CD14-positive monocyte (primary cell): ENCODE measurements around the gene ANKRD53. TPM values are rescaled to one million over a fixed set of nuclear protein-coding genes. Genes with fewer than 3 reads are reported as not detected.
A peak's percentile ranks its signal among the peaks of the same experiment; 100 is the strongest.

Experiments used
- DNase-seq, 3 donors: peaks; one replicate each; pipeline ENCODE4 v3.0.0-alpha.2; 2011 to 2022
- H2AFZ ChIP-seq: 2 replicates; pipeline ENCODE4 v1.6.0; 2012; ENCODE audit warnings: mild to moderate bottlenecking, low read depth, low read length, inconsistent platforms; ENCODE audit not compliant: insufficient read depth, poor library complexity, severe bottlenecking
- H3K27ac ChIP-seq, 2 donors: 1 replicate in 1 of 2; 2 replicates in 1 of 2; pipeline ENCODE4 v1.5.1; 2012 to 2013; ENCODE audit warnings: low read length in 2 of 2, control low read depth in 1 of 2, inconsistent platforms in 1 of 2, low read depth in 1 of 2, mild to moderate bottlenecking in 1 of 2
- H3K27me3 ChIP-seq, 2 donors: one replicate each; pipeline versions ENCODE4 v1.6.0 to v1.6.1; 2011 to 2013; ENCODE audit warnings: low read length in 2 of 2; ENCODE audit not compliant: control insufficient read depth in 2 of 2, insufficient read depth in 2 of 2
- H3K36me3 ChIP-seq, 2 donors: replicated peaks in 1 of 2; 1 replicate in 1 of 2; 2 replicates in 1 of 2; pipeline versions ENCODE4 v1.5.1 to v1.6.1; 2012 to 2013; ENCODE audit warnings: low read length in 2 of 2, control low read depth in 1 of 2, inconsistent platforms in 1 of 2, mild to moderate bottlenecking in 1 of 2; ENCODE audit not compliant: insufficient read depth in 2 of 2, control insufficient read depth in 1 of 2
- H3K4me1 ChIP-seq, 2 donors: 1 replicate in 1 of 2; 2 replicates in 1 of 2; pipeline versions ENCODE4 v1.5.1 to v1.6.1; 2012 to 2013; ENCODE audit warnings: low read length in 2 of 2, control low read depth in 1 of 2, inconsistent platforms in 1 of 2, mild to moderate bottlenecking in 1 of 2, moderate library complexity in 1 of 2; ENCODE audit not compliant: insufficient read depth in 2 of 2, control insufficient read depth in 1 of 2
- H3K4me2 ChIP-seq: replicated peaks from 2 replicates; pipeline ENCODE3; 2012; ENCODE audit warnings: low read length, moderate library complexity, mild to moderate bottlenecking; ENCODE audit not compliant: poor library complexity, severe bottlenecking; ENCODE audit errors: extremely low read depth
- H3K4me3 ChIP-seq, 3 experiments: fragments of 200-600 bp in 1 of 3; sonication (generic) in 1 of 3; replicated peaks in 1 of 3; 1 replicate in 2 of 3; 2 replicates in 1 of 3; pipeline ENCODE4 v1.5.1; 2011 to 2013; ENCODE audit warnings: low read length in 3 of 3, mild to moderate bottlenecking in 3 of 3, control low read depth in 2 of 3, low read depth in 2 of 3, inconsistent platforms in 1 of 3, moderate library complexity in 1 of 3
- H3K79me2 ChIP-seq: 2 replicates; pipeline ENCODE4 v1.6.0; 2012; ENCODE audit warnings: mild to moderate bottlenecking, control low read depth, inconsistent platforms, low read length, moderate library complexity; ENCODE audit not compliant: insufficient read depth
- H3K9ac ChIP-seq: 2 replicates; pipeline ENCODE4 v1.6.0; 2017; ENCODE audit warnings: low read length, mild to moderate bottlenecking; ENCODE audit not compliant: insufficient read depth, poor library complexity, severe bottlenecking
- H3K9me3 ChIP-seq, 2 donors: replicated peaks in 1 of 2; 1 replicate in 1 of 2; 2 replicates in 1 of 2; pipeline versions ENCODE4 v1.5.1 to v1.6.1; 2012 to 2013; ENCODE audit warnings: low read length in 2 of 2, control low read depth in 1 of 2; ENCODE audit not compliant: control insufficient read depth in 1 of 2, insufficient read depth in 1 of 2
- H4K20me1 ChIP-seq: 2 replicates; pipeline ENCODE4 v1.6.0; 2012; ENCODE audit warnings: mild to moderate bottlenecking, low read length, control low read depth, moderate library complexity; ENCODE audit not compliant: insufficient read depth
- H3K27ac Mint-ChIP-seq, 7 donors: one replicate each; pipeline ENCODE4 v1.8.0; 2020; ENCODE audit warnings: mild to moderate bottlenecking in 7 of 7, mixed read lengths in 7 of 7, moderate library complexity in 6 of 7, inconsistent platforms in 2 of 7
- H3K27me3 Mint-ChIP-seq, 3 donors: one replicate each; pipeline ENCODE4 v1.8.0; 2021 to 2022; ENCODE audit warnings: low read depth in 3 of 3, mild to moderate bottlenecking in 3 of 3, mixed read lengths in 3 of 3, moderate library complexity in 3 of 3, inconsistent platforms in 1 of 3
- H3K36me3 Mint-ChIP-seq, 2 donors: one replicate each; pipeline ENCODE4 v1.8.0; 2020; ENCODE audit warnings: mixed read lengths in 2 of 2, inconsistent platforms in 1 of 2, mild to moderate bottlenecking in 1 of 2
- H3K4me1 Mint-ChIP-seq: one replicate; pipeline ENCODE4 v1.8.0; 2020; ENCODE audit warnings: mild to moderate bottlenecking, mixed read lengths
- H3K4me3 Mint-ChIP-seq, 2 donors: one replicate each; pipeline ENCODE4 v1.8.0; 2020; ENCODE audit warnings: mild to moderate bottlenecking in 2 of 2, mixed read lengths in 2 of 2, moderate library complexity in 1 of 2
- H3K9me3 Mint-ChIP-seq, 7 donors: one replicate each; pipeline ENCODE4 v1.8.0; 2020 to 2022; ENCODE audit warnings: mixed read lengths in 7 of 7, mild to moderate bottlenecking in 6 of 7, moderate library complexity in 6 of 7, inconsistent platforms in 2 of 7
- CTCF ChIP-seq: fragments of 200-600 bp; IDR thresholded peaks from one replicate; pipeline ENCODE4 v1.8.0; 2022; ENCODE audit warnings: antibody characterized with exemption, mild to moderate bottlenecking
- WGBS: methylation state at CpG from one replicate; pipeline ENCODE4 v1.1.5; 2013; ENCODE audit warnings: missing lambda C conversion rate; ENCODE audit not compliant: insufficient coverage; 5-methylcytosine and 5-hydroxymethylcytosine counted together
- intact Hi-C, 2 donors: fragments of 100-400 bp; cut with micrococcal nuclease; formaldehyde crosslinking; loops; one replicate each; pipeline versions ENCODE4 v1.15.0 to v1.15.1; 2023
- polyA plus RNA-seq, 3 donors: library from polyadenylated mRNA; depleted of rRNA in 1 of 3; unstranded in 2 of 3; stranded (reverse) in 1 of 3; fragments of 300-500 nt in 2 of 3; fragments of >200 nt in 1 of 3; fragmentation: Illumina TruSeq in 2 of 3; gene quantifications; 1 replicate in 2 of 3; 2 replicates in 1 of 3; pipeline ENCODE4 v1.2.3, GENCODE V29; 2012 to 2021

Gene ANKRD53
- polyA plus RNA-seq, 3 donors = 0.12 TPM; not detected in 2

GRCh38 chr2:70939839-70940580 lies 38.4 kb upstream of the ANKRD53 start:
- Histone ChIP-seq H3K4me3 (no peak overlapping the region), H4K20me1 (no peaks in the 10 kb centered on the region), H3K36me3 (no peaks in the 10 kb centered on the region), H3K79me2 (no peaks in the 10 kb centered on the region), H3K27ac (no peak overlapping the region), H3K9me3 (no peaks in the 10 kb centered on the region), H3K4me1 (no peaks in the 10 kb centered on the region), H3K9ac (no peak overlapping the region), H3K27me3 (peaks cover 0 to 14% of the 10 kb centered on the region in 2 donors), H2AFZ (no peak overlapping the region), H3K4me2 (no peak overlapping the region)
- DNase-seq = no peak
- Mint-ChIP-seq H3K27me3 (peaks cover 16 to 38% (median 22%) of the 10 kb centered on the region in 3 donors), H3K36me3 (no peaks in the 10 kb centered on the region), H3K4me3 (peak overlapping the region in 1 of 2 donors; percentile 46), H3K27ac (no peak overlapping the region), H3K9me3 (no peaks in the 10 kb centered on the region), H3K4me1 (no peaks in the 10 kb centered on the region)
- intact Hi-C loops = no loop called here
- TF ChIP-seq CTCF = no peak
- 89% methylated on average over 3 of the region's 10 CpGs for WGBS

GRCh38 chr2:70941186-70941585 lies 37.2 kb upstream of the ANKRD53 start:
- Histone ChIP-seq H4K20me1 (no peaks in the 10 kb centered on the region), H3K9me3 (no peaks in the 10 kb centered on the region), H3K27me3 (peaks cover 0 to 15% of the 10 kb centered on the region in 2 donors), H3K79me2 (no peaks in the 10 kb centered on the region), H3K4me2 (no peak overlapping the region), H2AFZ (no peak overlapping the region), H3K9ac (no peak overlapping the region), H3K27ac (no peak overlapping the region), H3K4me1 (no peaks in the 10 kb centered on the region), H3K4me3 (no peak overlapping the region), H3K36me3 (no peaks in the 10 kb centered on the region)
- WGBS = 82% methylated on average over 3 of the region's 6 CpGs
- Mint-ChIP-seq H3K4me1 (no peaks in the 10 kb centered on the region), H3K36me3 (no peaks in the 10 kb centered on the region), H3K4me3 (no peak overlapping the region), H3K27me3 (peaks cover 15 to 37% (median 20%) of the 10 kb centered on the region in 3 donors), H3K27ac (no peak overlapping the region), H3K9me3 (no peaks in the 10 kb centered on the region)
- TF ChIP-seq CTCF = no peak
- no peak for DNase-seq
- intact Hi-C loops = no loop called here
